ENCODE data around the gene JAKMIP2. TPM values are rescaled to one million over a fixed set of nuclear protein-coding genes. Genes with fewer than 3 reads are reported as not detected.

The JAKMIP2 gene
- total RNA-seq, 1 donor from 2014 or later, result 1.8 TPM

DNA sequence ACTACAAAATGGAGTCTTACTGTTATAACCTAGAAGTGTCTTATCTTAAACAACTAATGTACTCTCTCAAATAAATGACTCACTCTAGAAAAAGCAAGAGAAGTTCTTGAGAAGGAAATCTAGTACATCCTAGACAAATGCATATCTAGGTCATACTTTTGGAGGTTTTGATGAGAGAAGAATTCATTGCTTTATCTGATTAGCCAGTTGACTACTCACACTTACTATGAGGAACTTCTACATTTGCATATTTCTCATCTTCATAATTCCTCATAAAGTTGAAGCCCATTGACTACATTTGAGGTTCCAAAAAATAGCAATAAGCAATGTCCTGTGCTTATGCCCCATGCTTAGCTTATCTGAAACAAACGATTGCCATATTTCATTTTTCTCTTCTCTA is 2.8 kb downstream of the JAKMIP2 start:
- H3K27ac Mint-ChIP-seq (ENCODE audit: unreplicated experiment), result no peak overlapping the region
- H3K4me3 Mint-ChIP-seq (ENCODE audit: unreplicated experiment), result no peak overlapping the region
- peaks cover 5% of the 10 kb centered on the region for H3K27me3 Mint-ChIP-seq (ENCODE audit: unreplicated experiment)

DNA sequence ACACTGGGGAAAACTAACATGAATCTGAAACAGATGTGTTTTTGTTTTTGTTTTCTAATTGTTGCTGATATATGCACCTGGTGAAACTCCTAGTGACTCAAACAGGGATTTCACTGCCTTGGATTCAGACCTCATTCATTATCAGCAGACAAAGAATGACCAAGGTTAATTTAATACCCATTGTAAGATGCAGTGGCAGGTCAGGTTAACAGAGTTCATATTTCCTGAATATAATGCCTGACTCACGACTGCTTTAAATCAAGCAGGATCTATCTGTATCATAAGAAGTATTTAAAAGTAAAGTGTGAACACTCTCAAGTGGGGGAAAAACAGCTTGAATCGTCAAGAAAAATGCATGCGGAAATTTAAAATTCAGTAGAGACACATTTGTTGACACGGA is 5.5 kb downstream of the JAKMIP2 start:
- no peak overlapping the region for H3K27ac Mint-ChIP-seq (ENCODE audit: unreplicated experiment)
- no peaks in the 10 kb centered on the region for H3K9me3 Mint-ChIP-seq (ENCODE audit: unreplicated experiment)
- no peak for DNase-seq (ENCODE audit: extremely low spot score, unreplicated experiment)
- H3K27me3 Mint-ChIP-seq (ENCODE audit: unreplicated experiment), result no peaks in the 10 kb centered on the region
- no peak for TF ChIP-seq CTCF (IDR thresholded peaks at IDR 0.05)
- H3K4me1 Mint-ChIP-seq (ENCODE audit: unreplicated experiment), result peaks cover 6% of the 10 kb centered on the region
- no peaks in the 10 kb centered on the region for H3K36me3 Mint-ChIP-seq (ENCODE audit: unreplicated experiment)
- H3K4me3 Mint-ChIP-seq (ENCODE audit: unreplicated experiment), result no peak overlapping the region

More for the DNA sequence above, 2.8 kb downstream of the JAKMIP2 start:
- DNase-seq (ENCODE audit: extremely low spot score, unreplicated experiment), result no peak
- no peaks in the 10 kb centered on the region for H3K36me3 Mint-ChIP-seq (ENCODE audit: unreplicated experiment)
- H3K4me1 Mint-ChIP-seq (ENCODE audit: unreplicated experiment), result peaks cover 14% of the 10 kb centered on the region
- H3K9me3 Mint-ChIP-seq (ENCODE audit: unreplicated experiment), result no peaks in the 10 kb centered on the region
- no peak for TF ChIP-seq CTCF (IDR thresholded peaks at IDR 0.05)

DNA sequence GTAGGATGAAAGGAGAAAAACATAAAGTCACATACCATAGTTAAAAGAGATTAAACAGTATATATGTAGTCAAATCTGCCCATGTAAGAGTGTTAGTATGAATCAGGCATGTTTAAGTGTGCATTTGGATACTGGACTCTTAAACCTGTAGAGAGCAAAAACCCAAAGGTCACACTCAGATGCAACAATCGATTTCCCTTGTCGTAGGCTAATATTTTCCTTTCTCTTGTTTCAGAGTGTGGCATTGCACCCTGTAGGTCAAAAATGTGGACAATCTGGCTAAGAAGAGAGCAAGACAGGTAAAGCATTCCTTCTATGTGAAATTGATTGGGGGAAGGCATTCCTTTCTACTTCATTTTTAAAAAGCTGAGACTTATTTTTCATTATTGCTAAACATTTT is 8.9 kb downstream of the JAKMIP2 start:
- H3K4me1 Mint-ChIP-seq (ENCODE audit: unreplicated experiment), result no peaks in the 10 kb centered on the region
- TF ChIP-seq CTCF (IDR thresholded peaks at IDR 0.05), result no peak
- DNase-seq (ENCODE audit: extremely low spot score, unreplicated experiment), result no peak
- H3K9me3 Mint-ChIP-seq (ENCODE audit: unreplicated experiment), result no peaks in the 10 kb centered on the region
- H3K36me3 Mint-ChIP-seq (ENCODE audit: unreplicated experiment), result no peaks in the 10 kb centered on the region
- peaks cover 2% of the 10 kb centered on the region for H3K27me3 Mint-ChIP-seq (ENCODE audit: unreplicated experiment)
- H3K27ac Mint-ChIP-seq (ENCODE audit: unreplicated experiment), result no peak overlapping the region
- H3K4me3 Mint-ChIP-seq (ENCODE audit: unreplicated experiment), result no peak overlapping the region

GRCh38 chr5:147773139-147773538 is 9.4 kb downstream of the JAKMIP2 start:
- Mint-ChIP-seq H3K36me3 (ENCODE audit: unreplicated experiment) (no peaks in the 10 kb centered on the region), H3K4me3 (ENCODE audit: unreplicated experiment) (no peak overlapping the region), H3K27ac (ENCODE audit: unreplicated experiment) (no peak overlapping the region), H3K4me1 (ENCODE audit: unreplicated experiment) (no peaks in the 10 kb centered on the region), H3K9me3 (ENCODE audit: unreplicated experiment) (no peaks in the 10 kb centered on the region), H3K27me3 (ENCODE audit: unreplicated experiment) (peaks cover 2% of the 10 kb centered on the region)
- DNase-seq (ENCODE audit: extremely low spot score, unreplicated experiment), result no peak
- no peak for TF ChIP-seq CTCF (IDR thresholded peaks at IDR 0.05)

- Mint-ChIP-seq H3K27ac (ENCODE audit: unreplicated experiment) (no peak overlapping the region), H3K27me3 (ENCODE audit: unreplicated experiment) (peaks cover 2% of the 10 kb centered on the region), H3K4me3 (ENCODE audit: unreplicated experiment) (no peak overlapping the region), H3K4me1 (ENCODE audit: unreplicated experiment) (peaks cover 17% of the 10 kb centered on the region), H3K9me3 (ENCODE audit: unreplicated experiment) (no peaks in the 10 kb centered on the region), H3K36me3 (ENCODE audit: unreplicated experiment) (no peaks in the 10 kb centered on the region)
- no peak for TF ChIP-seq CTCF (IDR thresholded peaks at IDR 0.05)
- DNase-seq (ENCODE audit: extremely low spot score, unreplicated experiment), result no peak
Measured at GRCh38 chr5:147767048-147767447, 15.5 kb downstream of the JAKMIP2 start.

Data from osteocyte (in vitro differentiated cells).